ENCODE data around the gene PACS1.

DNA sequence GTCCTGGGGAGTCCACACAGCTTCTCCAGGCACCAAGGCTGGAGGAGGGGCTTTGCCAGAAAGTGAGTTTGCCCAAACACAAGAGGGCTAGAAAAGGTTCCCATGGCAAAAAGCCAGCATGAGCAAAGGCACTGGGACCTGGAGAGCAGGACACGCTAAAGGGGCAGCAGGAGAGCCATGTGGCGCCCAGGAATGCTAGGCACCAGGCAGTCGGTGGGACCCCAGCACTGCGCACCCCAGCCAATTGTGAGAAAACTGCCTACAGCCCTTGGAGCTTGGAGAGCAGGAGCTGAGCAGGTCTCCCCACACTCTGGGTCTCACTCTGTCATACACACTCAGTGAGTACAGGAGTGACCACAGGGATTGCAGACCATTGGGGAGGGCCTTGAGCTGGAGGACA, 193.2 kb downstream of the PACS1 start:
- TF ChIP-seq, protein P1, sequence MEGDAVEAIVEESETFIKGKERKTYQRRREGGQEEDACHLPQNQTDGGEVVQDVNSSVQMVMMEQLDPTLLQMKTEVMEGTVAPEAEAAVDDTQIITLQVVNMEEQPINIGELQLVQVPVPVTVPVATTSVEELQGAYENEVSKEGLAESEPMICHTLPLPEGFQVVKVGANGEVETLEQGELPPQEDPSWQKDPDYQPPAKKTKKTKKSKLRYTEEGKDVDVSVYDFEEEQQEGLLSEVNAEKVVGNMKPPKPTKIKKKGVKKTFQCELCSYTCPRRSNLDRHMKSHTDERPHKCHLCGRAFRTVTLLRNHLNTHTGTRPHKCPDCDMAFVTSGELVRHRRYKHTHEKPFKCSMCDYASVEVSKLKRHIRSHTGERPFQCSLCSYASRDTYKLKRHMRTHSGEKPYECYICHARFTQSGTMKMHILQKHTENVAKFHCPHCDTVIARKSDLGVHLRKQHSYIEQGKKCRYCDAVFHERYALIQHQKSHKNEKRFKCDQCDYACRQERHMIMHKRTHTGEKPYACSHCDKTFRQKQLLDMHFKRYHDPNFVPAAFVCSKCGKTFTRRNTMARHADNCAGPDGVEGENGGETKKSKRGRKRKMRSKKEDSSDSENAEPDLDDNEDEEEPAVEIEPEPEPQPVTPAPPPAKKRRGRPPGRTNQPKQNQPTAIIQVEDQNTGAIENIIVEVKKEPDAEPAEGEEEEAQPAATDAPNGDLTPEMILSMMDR (IDR thresholded peaks at IDR 0.05) = no peak
- no peak for TF ChIP-seq POLR2A (IDR thresholded peaks at IDR 0.05; ENCODE audit: low read depth)
- TF ChIP-seq POLR2AphosphoS5 (IDR thresholded peaks at IDR 0.05) = no peak
